ENCODE results near the gene PFKL. TPM values are rescaled to one million over a fixed set of nuclear protein-coding genes. Genes with fewer than 3 reads are reported as not detected.
A peak's percentile ranks its signal among the peaks of the same experiment; 100 is the strongest.

Gene PFKL
- total RNA-seq, 8 experiments from 2014 or later = 43.6 to 204 (median 61.9) TPM

- WGBS, 10 experiments = 90% methylated on average over 2 of the region's 33 CpGs; no CpG with 5 or more reads in 9 of the 10 experiments
- no peak for ATAC-seq (replicated peaks in 6 of 8)
- Histone ChIP-seq H3K4me1 (replicated peaks in 1 of 2) (peaks cover 0 to 3% of the 10 kb centered on the region in 2 donors), H3K27ac (no peak overlapping the region), H3K4me3 (no peak overlapping the region)
- in situ Hi-C loops (cut with MboI; ENCODE audit: low pct_unique_long_range_greater_than_20kb in 2 of 9, low sequenced_read_pairs in 9 of 9, unreplicated experiment in 9 of 9) = no loop called here
Measured at GRCh38 chr21:44293551-44294231, 6.2 kb upstream of the PFKL start.

- 26 to 40% methylated on average over 1 to 3 of the region's 26 CpGs; no CpG with 5 or more reads in 8 of the 10 experiments for WGBS, 10 experiments
- Histone ChIP-seq H3K27ac (no peak overlapping the region), H3K4me3 (no peak overlapping the region), H3K4me1 (replicated peaks in 1 of 2) (peaks cover 3% of the 10 kb centered on the region in 2 donors)
- no peak for ATAC-seq (replicated peaks in 6 of 8)
- in situ Hi-C loops (cut with MboI; ENCODE audit: low pct_unique_long_range_greater_than_20kb in 2 of 9, low sequenced_read_pairs in 9 of 9, unreplicated experiment in 9 of 9) = no loop called here
Measured at GRCh38 chr21:44294391-44295162, 5.3 kb upstream of the PFKL start.

- Histone ChIP-seq H3K27ac (no peak overlapping the region), H3K4me3 (no peak overlapping the region), H3K4me1 (replicated peaks in 1 of 2) (peaks cover 3% of the 10 kb centered on the region in 2 donors)
- peak in 2 of 8 experiments; percentile 7 to 10 for ATAC-seq (replicated peaks in 6 of 8)
- in situ Hi-C loops (cut with MboI; ENCODE audit: low pct_unique_long_range_greater_than_20kb in 2 of 9, low sequenced_read_pairs in 9 of 9, unreplicated experiment in 9 of 9) = no loop called here
- 10% methylated on average over 2 of the region's 14 CpGs; no CpG with 5 or more reads in 9 of the 10 experiments for WGBS, 10 experiments
Measured at GRCh38 chr21:44295163-44295573, 4.7 kb upstream of the PFKL start.

- WGBS, 10 experiments = 58% methylated on average over 6 of the region's 10 CpGs; no CpG with 5 or more reads in 9 of the 10 experiments
- no peak for ATAC-seq (replicated peaks in 6 of 8)
- in situ Hi-C loops (cut with MboI; ENCODE audit: low pct_unique_long_range_greater_than_20kb in 2 of 9, low sequenced_read_pairs in 9 of 9, unreplicated experiment in 9 of 9) = no loop called here
Measured at GRCh38 chr21:44295646-44296045, 4.2 kb upstream of the PFKL start.

GRCh38 chr21:44296103-44296519, 3.7 kb upstream of the PFKL start:
- ATAC-seq (replicated peaks in 6 of 8) = peak in 2 of 8 experiments; percentile 18 to 25
- peaks cover 7% of the 10 kb centered on the region in 2 donors for H3K4me1 ChIP-seq (replicated peaks in 1 of 2)
- H3K27ac ChIP-seq = no peak overlapping the region
- whole genome bisulfite sequencing, 10 experiments = no CpG with 5 or more reads among the region's 12 CpGs
- in situ Hi-C loops (cut with MboI; ENCODE audit: low pct_unique_long_range_greater_than_20kb in 2 of 9, low sequenced_read_pairs in 9 of 9, unreplicated experiment in 9 of 9) = no loop called here
- H3K4me3 ChIP-seq = no peak overlapping the region

More at GRCh38 chr21:44295646-44296045, 4.2 kb upstream of the PFKL start:
- peaks cover 3% of the 10 kb centered on the region in 2 donors for H3K4me1 ChIP-seq (replicated peaks in 1 of 2)
- no peak overlapping the region for H3K4me3 ChIP-seq
- no peak overlapping the region for H3K27ac ChIP-seq

- no peak for ATAC-seq (replicated peaks in 6 of 8)
- Histone ChIP-seq H3K4me3 (no peak overlapping the region), H3K4me1 (replicated peaks in 1 of 2) (peaks cover 8 to 15% of the 10 kb centered on the region in 2 donors), H3K27ac (no peak overlapping the region)
- in situ Hi-C loops (cut with MboI; ENCODE audit: low pct_unique_long_range_greater_than_20kb in 2 of 9, low sequenced_read_pairs in 9 of 9, unreplicated experiment in 9 of 9) = no loop called here
- 39 to 100% methylated on average over 1 to 5 of the region's 13 CpGs; no CpG with 5 or more reads in 8 of the 10 experiments for WGBS, 10 experiments
Measured at GRCh38 chr21:44296916-44297315, 2.9 kb upstream of the PFKL start.

GRCh38 chr21:44297525-44298290, 2.1 kb upstream of the PFKL start:
- Histone ChIP-seq H3K4me1 (replicated peaks in 1 of 2) (peaks cover 8 to 23% of the 10 kb centered on the region in 2 donors), H3K27ac (no peak overlapping the region), H3K4me3 (no peak overlapping the region)
- peak; percentile 34 to 57 (median 44) for ATAC-seq (replicated peaks in 6 of 8)
- 0 to 60% (median 5%) methylated on average over 1 to 6 of the region's 22 CpGs; no CpG with 5 or more reads in 2 of the 10 experiments for WGBS, 10 experiments
- in situ Hi-C loops (cut with MboI; ENCODE audit: low pct_unique_long_range_greater_than_20kb in 2 of 9, low sequenced_read_pairs in 9 of 9, unreplicated experiment in 9 of 9) = no loop called here

GRCh38 chr21:44298301-44298700, 1.6 kb upstream of the PFKL start:
- 40 to 100% (median 72%) methylated on average over 1 to 2 of the region's 2 CpGs; no CpG with 5 or more reads in 4 of the 10 experiments for WGBS, 10 experiments
- Histone ChIP-seq H3K27ac (no peak overlapping the region), H3K4me3 (no peak overlapping the region), H3K4me1 (replicated peaks in 1 of 2) (peaks cover 8 to 29% of the 10 kb centered on the region in 2 donors)
- no peak for ATAC-seq (replicated peaks in 6 of 8)
- in situ Hi-C loops (cut with MboI; ENCODE audit: low pct_unique_long_range_greater_than_20kb in 2 of 9, low sequenced_read_pairs in 9 of 9, unreplicated experiment in 9 of 9) = no loop called here

- peak overlapping the region; percentile 52 to 96 (median 69) for H3K4me3 ChIP-seq
- H3K4me1 ChIP-seq (replicated peaks in 1 of 2) = peaks cover 16 to 36% of the 10 kb centered on the region in 2 donors
- in situ Hi-C loops (cut with MboI; ENCODE audit: low pct_unique_long_range_greater_than_20kb in 2 of 9, low sequenced_read_pairs in 9 of 9, unreplicated experiment in 9 of 9) = no loop called here
- peak overlapping the region; percentile 5 to 76 for H3K27ac ChIP-seq
- ATAC-seq (replicated peaks in 6 of 8) = no peak
- WGBS, 10 experiments = 0 to 23% (median 13%) methylated on average over 1 to 4 of the region's 10 CpGs; no CpG with 5 or more reads in 5 of the 10 experiments
Measured at GRCh38 chr21:44299085-44299457, 782 bp upstream of the PFKL start.

- ATAC-seq (replicated peaks in 6 of 8) = peak; percentile 13 to 61 (median 38)
- 0 to 8% (median 0%) methylated on average over 2 to 8 of the region's 67 CpGs; no CpG with 5 or more reads in 7 of the 10 experiments for WGBS, 10 experiments
- in situ Hi-C loops (cut with MboI; ENCODE audit: low pct_unique_long_range_greater_than_20kb in 2 of 9, low sequenced_read_pairs in 9 of 9, unreplicated experiment in 9 of 9) = no loop called here
- Histone ChIP-seq H3K27ac (peak overlapping the region; percentile 19 to 76), H3K4me1 (replicated peaks in 1 of 2) (peaks cover 25 to 46% of the 10 kb centered on the region in 2 donors), H3K4me3 (peak overlapping the region; percentile 52 to 96 (median 69))
Measured at GRCh38 chr21:44300262-44300959, 558 bp downstream of the PFKL start.

GRCh38 chr21:44301141-44301540, 1.3 kb downstream of the PFKL start:
- in situ Hi-C loops (cut with MboI; ENCODE audit: low pct_unique_long_range_greater_than_20kb in 2 of 9, low sequenced_read_pairs in 9 of 9, unreplicated experiment in 9 of 9) = no loop called here
- WGBS, 10 experiments = 48 to 95% (median 64%) methylated on average over 2 to 4 of the region's 13 CpGs; no CpG with 5 or more reads in 6 of the 10 experiments
- Histone ChIP-seq H3K4me3 (peak overlapping the region; percentile 52 to 96 (median 69)), H3K4me1 (replicated peaks in 1 of 2) (peaks cover 25 to 51% of the 10 kb centered on the region in 2 donors), H3K27ac (no peak overlapping the region)
- no peak for ATAC-seq (replicated peaks in 6 of 8)

GRCh38 chr21:44301961-44302406, 2.1 kb downstream of the PFKL start:
- Histone ChIP-seq H3K27ac (no peak overlapping the region), H3K4me1 (replicated peaks in 1 of 2) (peaks cover 30 to 59% of the 10 kb centered on the region in 2 donors), H3K4me3 (no peak overlapping the region)
- no peak for ATAC-seq (replicated peaks in 6 of 8)
- in situ Hi-C loops (cut with MboI; ENCODE audit: low pct_unique_long_range_greater_than_20kb in 2 of 9, low sequenced_read_pairs in 9 of 9, unreplicated experiment in 9 of 9) = no loop called here
- 40 to 100% (median 100%) methylated on average over 1 of the region's 9 CpGs; no CpG with 5 or more reads in 7 of the 10 experiments for WGBS, 10 experiments

Data from motor neuron (in vitro differentiated cells).